ENCODE results near the gene TIMM50.
A peak's percentile ranks its signal among the peaks of the same experiment; 100 is the strongest.

- TF ChIP-seq CTCF (IDR thresholded peaks at IDR 0.05; ENCODE audit: low read depth, low read length, missing input control) (peak; percentile 87), JUND (IDR thresholded peaks at IDR 0.05) (no peak), FOXA1 (IDR thresholded peaks at IDR 0.05) (no peak), YY1 (IDR thresholded peaks at IDR 0.05) (peak; percentile 86), HNF4A (conservative IDR thresholded peaks at IDR 0.05) (peak in 1 of 2 donors; percentile 17), MAX (IDR thresholded peaks at IDR 0.05) (peak; percentile 35), GABPA (IDR thresholded peaks at IDR 0.05 in 1 of 2, conservative IDR thresholded peaks at IDR 0.05 in 1 of 2) (peak in 1 of 2 donors; percentile 40), REST (IDR thresholded peaks at IDR 0.05) (peak; percentile 69), SP1 (IDR thresholded peaks at IDR 0.05) (peak; percentile 40), ZBTB33 (IDR thresholded peaks at IDR 0.05) (peak; percentile 79), HNF4G (IDR thresholded peaks at IDR 0.05) (no peak), RAD21 (IDR thresholded peaks at IDR 0.05) (peak; percentile 73 to 80)
Observed at GRCh38 chr19:39539518-39540332, 59.1 kb downstream of the TIMM50 start, which contains the start of gene EID2.

Measured in liver (tissue), 3 donors.